IPS-18a (cell line): Measurements from ENCODE around the gene DNAH17.

ENCODE experiments used
- H3K27ac ChIP-seq: one replicate; pipeline ENCODE4 v1.5.1; 2013; ENCODE audit warnings: low read length
- H3K27me3 ChIP-seq: one replicate; pipeline ENCODE4 v1.6.1; 2013; ENCODE audit warnings: mild to moderate bottlenecking, low read length; ENCODE audit not compliant: control insufficient read depth, insufficient read depth
- H3K36me3 ChIP-seq: one replicate; pipeline ENCODE4 v1.6.1; 2013; ENCODE audit warnings: low read depth, low read length; ENCODE audit not compliant: control insufficient read depth
- H3K4me1 ChIP-seq: one replicate; pipeline ENCODE4 v1.6.1; 2013; ENCODE audit warnings: low read depth, low read length; ENCODE audit not compliant: control insufficient read depth
- H3K4me3 ChIP-seq: one replicate; pipeline ENCODE4 v1.5.1; 2013; ENCODE audit warnings: low read length
- H3K9ac ChIP-seq: one replicate; pipeline ENCODE4 v1.6.1; 2013; ENCODE audit warnings: mild to moderate bottlenecking, low read length, moderate library complexity
- H3K9me3 ChIP-seq: one replicate; pipeline ENCODE4 v1.6.1; 2013; ENCODE audit warnings: low read depth, low read length; ENCODE audit not compliant: control insufficient read depth

DNAH17 gene

GRCh38 chr17:78495634-78496033, 81.6 kb downstream of the DNAH17 start:
- Histone ChIP-seq H3K27ac (no peak overlapping the region), H3K9ac (no peak overlapping the region), H3K36me3 (no peaks in the 10 kb centered on the region), H3K4me3 (no peak overlapping the region), H3K27me3 (no peaks in the 10 kb centered on the region), H3K4me1 (peaks cover 9% of the 10 kb centered on the region), H3K9me3 (no peaks in the 10 kb centered on the region)

DNA sequence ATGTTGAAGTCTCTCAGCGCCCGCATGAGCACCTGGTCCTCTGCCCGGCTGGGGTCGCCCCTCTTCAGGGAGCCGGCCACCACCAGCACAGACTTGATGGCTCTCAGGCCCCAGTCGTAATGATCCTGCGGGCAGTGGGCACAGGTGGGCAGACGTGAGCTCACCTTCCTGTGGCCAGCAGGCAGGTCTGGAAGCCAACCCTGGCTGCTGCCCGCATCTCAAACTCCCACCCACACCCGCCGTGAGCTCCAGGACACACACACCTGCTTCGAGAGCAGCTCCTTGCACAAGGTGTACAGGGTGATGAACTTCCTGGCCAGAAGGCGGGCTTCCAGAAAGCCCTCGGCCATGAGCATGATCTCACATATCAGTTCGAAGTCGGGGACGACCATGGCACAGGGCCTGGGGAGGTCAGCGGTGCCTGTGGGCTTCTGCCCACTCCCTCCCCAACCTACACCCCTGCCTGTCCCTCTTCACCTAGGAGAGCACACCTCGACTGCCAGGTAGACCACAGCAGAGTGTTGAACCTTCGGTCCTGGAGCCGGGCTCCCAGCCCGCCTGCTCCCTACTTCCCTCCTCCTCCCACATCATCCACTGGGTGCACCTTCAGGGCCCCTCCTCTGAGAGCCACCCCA, 82.4 kb downstream of the DNAH17 start:
- Histone ChIP-seq H3K36me3 (no peaks in the 10 kb centered on the region), H3K27me3 (no peaks in the 10 kb centered on the region), H3K4me3 (no peak overlapping the region), H3K4me1 (peaks cover 9% of the 10 kb centered on the region), H3K9ac (no peak overlapping the region), H3K27ac (no peak overlapping the region), H3K9me3 (no peaks in the 10 kb centered on the region)

DNA sequence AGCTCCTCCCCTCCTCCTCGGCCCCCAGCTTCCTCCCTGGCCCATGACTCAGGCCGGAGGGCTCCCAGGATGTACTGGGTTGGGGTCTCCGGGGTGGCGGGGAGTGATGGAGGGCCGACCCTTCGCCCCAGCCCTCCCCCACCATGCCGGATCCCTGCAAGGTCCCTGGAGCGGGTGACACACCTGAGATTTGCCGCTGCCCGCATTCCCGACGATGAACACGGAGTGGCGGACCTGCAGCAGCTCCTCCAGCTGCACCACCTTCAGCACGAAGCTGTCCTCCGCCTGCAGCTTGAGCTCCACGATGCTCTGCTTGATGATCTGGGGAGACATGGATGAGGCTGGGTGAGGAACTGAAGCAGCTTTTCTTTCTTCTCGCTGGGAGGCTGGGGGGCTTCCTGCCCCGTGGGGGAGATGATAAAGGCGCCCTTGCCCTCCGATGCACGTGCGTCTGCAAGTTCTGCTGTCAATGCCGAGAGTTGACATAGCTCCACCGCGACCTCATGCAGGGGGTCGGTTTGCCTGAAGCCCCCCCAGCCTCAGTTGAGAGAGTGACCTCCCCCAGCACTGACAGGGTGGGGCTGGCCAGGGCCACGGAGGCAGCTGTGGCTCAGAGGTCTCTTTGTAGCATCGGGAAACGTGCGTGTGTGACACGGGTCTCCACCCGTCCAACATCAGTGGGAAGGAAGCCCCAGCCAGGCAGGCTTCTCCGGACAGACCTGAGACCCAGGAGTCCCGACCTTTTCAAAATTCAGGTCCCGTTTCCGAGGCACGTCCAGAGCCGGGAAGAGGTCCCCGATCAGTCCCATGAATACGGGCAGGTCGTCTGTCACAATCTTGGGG, 83.1 kb downstream of the DNAH17 start:
- Histone ChIP-seq H3K27ac (no peak overlapping the region), H3K9ac (no peak overlapping the region), H3K27me3 (no peaks in the 10 kb centered on the region), H3K4me3 (no peak overlapping the region), H3K4me1 (peaks cover 9% of the 10 kb centered on the region), H3K36me3 (no peaks in the 10 kb centered on the region), H3K9me3 (no peaks in the 10 kb centered on the region)

DNA sequence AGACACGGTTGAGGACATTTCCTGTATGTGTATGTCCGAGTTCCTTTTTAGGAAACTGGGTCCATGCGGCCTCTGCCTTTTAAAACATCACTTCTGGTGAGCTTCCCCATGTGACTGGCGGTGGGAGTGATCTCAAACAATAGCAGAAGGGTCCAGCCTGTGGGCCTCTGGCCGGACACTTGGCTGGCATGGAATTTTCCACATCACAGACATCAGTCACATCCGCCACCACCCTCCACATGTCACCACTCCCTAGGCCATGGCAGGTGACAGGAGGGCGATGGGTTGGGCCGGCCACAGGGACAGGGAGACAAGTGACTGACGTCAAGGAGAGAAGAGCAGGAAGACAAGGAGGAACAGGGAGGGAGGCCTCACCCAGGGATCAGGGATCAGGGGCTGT, 83.7 kb downstream of the DNAH17 start:
- H3K4me3 ChIP-seq: no peak overlapping the region
- H3K27ac ChIP-seq: no peak overlapping the region
- no peaks in the 10 kb centered on the region for H3K36me3 ChIP-seq
- no peaks in the 10 kb centered on the region for H3K27me3 ChIP-seq
- H3K9me3 ChIP-seq: no peaks in the 10 kb centered on the region
- no peak overlapping the region for H3K9ac ChIP-seq
- peaks cover 3% of the 10 kb centered on the region for H3K4me1 ChIP-seq

GRCh38 chr17:78492116-78492799, 84.9 kb downstream of the DNAH17 start:
- no peaks in the 10 kb centered on the region for H3K27me3 ChIP-seq
- no peaks in the 10 kb centered on the region for H3K9me3 ChIP-seq
- no peak overlapping the region for H3K4me3 ChIP-seq
- no peaks in the 10 kb centered on the region for H3K4me1 ChIP-seq
- H3K36me3 ChIP-seq: no peaks in the 10 kb centered on the region
- no peak overlapping the region for H3K27ac ChIP-seq
- H3K9ac ChIP-seq: no peak overlapping the region

DNA sequence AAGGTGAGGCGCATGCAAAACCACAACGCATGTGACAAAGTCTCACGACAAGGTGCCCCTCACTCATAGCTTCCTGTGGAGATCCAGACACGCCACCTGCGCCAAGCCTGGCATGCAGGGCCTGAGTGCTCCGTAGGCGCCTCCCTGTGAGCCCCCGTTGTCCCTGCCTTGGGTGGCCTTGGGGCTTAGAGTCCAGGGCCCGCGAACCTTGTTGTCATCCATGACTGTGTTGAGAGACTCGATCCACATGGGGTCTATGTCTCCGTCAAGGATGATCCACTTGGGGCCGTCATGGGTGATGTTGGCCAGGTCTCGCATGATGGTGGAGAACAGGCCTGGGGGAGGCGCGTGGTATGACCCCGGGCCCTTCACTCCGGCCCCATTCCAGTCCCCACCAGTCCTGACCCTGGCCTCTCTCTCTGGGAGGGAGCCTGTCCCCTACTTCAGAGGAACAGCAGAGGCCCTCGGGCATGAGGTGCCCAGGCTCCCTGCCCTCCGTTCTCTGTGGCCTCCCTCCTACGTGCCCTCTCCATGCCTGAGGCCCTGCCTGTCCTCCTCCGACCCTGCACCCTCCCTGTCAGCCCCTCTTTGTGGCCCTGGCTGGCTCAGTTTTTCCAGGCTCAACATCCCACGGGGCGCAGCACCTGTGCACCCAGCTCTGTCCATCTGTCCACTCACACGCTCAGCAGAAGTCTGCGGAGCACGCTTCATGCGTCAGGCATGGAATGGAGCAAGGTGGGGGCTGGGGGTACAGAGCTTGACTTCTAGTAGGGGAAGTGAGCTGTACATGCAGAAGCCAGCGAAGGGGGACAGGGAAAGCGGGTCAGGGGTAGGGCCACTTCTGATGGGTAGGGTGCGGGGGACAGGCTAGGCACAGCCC, 85.7 kb downstream of the DNAH17 start:
- Histone ChIP-seq H3K9me3 (no peaks in the 10 kb centered on the region), H3K9ac (no peak overlapping the region), H3K27me3 (no peaks in the 10 kb centered on the region), H3K27ac (no peak overlapping the region), H3K4me1 (no peaks in the 10 kb centered on the region), H3K36me3 (no peaks in the 10 kb centered on the region), H3K4me3 (no peak overlapping the region)

GRCh38 chr17:78490673-78491072, 86.5 kb downstream of the DNAH17 start:
- Histone ChIP-seq H3K27me3 (no peaks in the 10 kb centered on the region), H3K9ac (no peak overlapping the region), H3K4me3 (no peak overlapping the region), H3K9me3 (no peaks in the 10 kb centered on the region), H3K36me3 (no peaks in the 10 kb centered on the region), H3K27ac (no peak overlapping the region), H3K4me1 (no peaks in the 10 kb centered on the region)

GRCh38 chr17:78490156-78490555, 87.0 kb downstream of the DNAH17 start:
- no peaks in the 10 kb centered on the region for H3K36me3 ChIP-seq
- H3K27ac ChIP-seq: no peak overlapping the region
- H3K9me3 ChIP-seq: no peaks in the 10 kb centered on the region
- H3K9ac ChIP-seq: no peak overlapping the region
- H3K27me3 ChIP-seq: no peaks in the 10 kb centered on the region
- H3K4me1 ChIP-seq: no peaks in the 10 kb centered on the region
- H3K4me3 ChIP-seq: no peak overlapping the region

GRCh38 chr17:78488867-78489634, 88.1 kb downstream of the DNAH17 start:
- Histone ChIP-seq H3K4me1 (no peaks in the 10 kb centered on the region), H3K27ac (no peak overlapping the region), H3K9me3 (no peaks in the 10 kb centered on the region), H3K9ac (no peak overlapping the region), H3K36me3 (no peaks in the 10 kb centered on the region), H3K4me3 (no peak overlapping the region), H3K27me3 (no peaks in the 10 kb centered on the region)

GRCh38 chr17:78488156-78488555, 89.0 kb downstream of the DNAH17 start:
- Histone ChIP-seq H3K27ac (no peak overlapping the region), H3K9me3 (no peaks in the 10 kb centered on the region), H3K4me3 (no peak overlapping the region), H3K36me3 (no peaks in the 10 kb centered on the region), H3K27me3 (no peaks in the 10 kb centered on the region), H3K4me1 (no peaks in the 10 kb centered on the region), H3K9ac (no peak overlapping the region)
